NCI-H1092 treated with DMSO at 0.1 percent for 48 hours (cell line): ENCODE measurements around the gene CYBRD1.

Experiments used
- DNase-seq: peaks from one replicate; lab custom pipeline; 2025; lab: John Stamatoyannopoulos, UW

The CYBRD1 gene

GRCh38 chr2:171553858-171554257, 31.6 kb downstream of the CYBRD1 start:
- no peak for DNase-seq

- no peak for DNase-seq
Measured at GRCh38 chr2:171554991-171555615, 32.8 kb downstream of the CYBRD1 start.

- DNase-seq, result no peak
Measured at GRCh38 chr2:171557363-171557762, 35.1 kb downstream of the CYBRD1 start.

- no peak for DNase-seq
Measured at GRCh38 chr2:171563301-171563700, 41.0 kb downstream of the CYBRD1 start.

GRCh38 chr2:171564463-171564862, 42.2 kb downstream of the CYBRD1 start:
- no peak for DNase-seq

GRCh38 chr2:171566057-171566456, 43.8 kb downstream of the CYBRD1 start:
- no peak for DNase-seq

- no peak for DNase-seq
Measured at GRCh38 chr2:171566753-171567152, 44.5 kb downstream of the CYBRD1 start.

GRCh38 chr2:171568089-171568488, 45.8 kb downstream of the CYBRD1 start:
- no peak for DNase-seq

- no peak for DNase-seq
Measured at GRCh38 chr2:171571721-171572120, 49.4 kb downstream of the CYBRD1 start.

GRCh38 chr2:171574149-171574795, 52.0 kb downstream of the CYBRD1 start:
- DNase-seq, result peak; percentile 44

- DNase-seq, result no peak
Measured at GRCh38 chr2:171575606-171576005, 53.3 kb downstream of the CYBRD1 start.

GRCh38 chr2:171578127-171578803, 56.0 kb downstream of the CYBRD1 start:
- no peak for DNase-seq

GRCh38 chr2:171579481-171579880, 57.2 kb downstream of the CYBRD1 start:
- no peak for DNase-seq

- no peak for DNase-seq
Measured at GRCh38 chr2:171583566-171583965, 61.3 kb downstream of the CYBRD1 start.

- DNase-seq, result no peak
Measured at GRCh38 chr2:171584001-171584400, 61.7 kb downstream of the CYBRD1 start.

GRCh38 chr2:171587132-171587531, 64.9 kb downstream of the CYBRD1 start:
- no peak for DNase-seq

- no peak for DNase-seq
Measured at GRCh38 chr2:171587567-171587966, 65.3 kb downstream of the CYBRD1 start.

GRCh38 chr2:171590116-171590515, 67.8 kb downstream of the CYBRD1 start:
- DNase-seq, result no peak

GRCh38 chr2:171592036-171592555, 69.8 kb downstream of the CYBRD1 start:
- peak; percentile 58 for DNase-seq

GRCh38 chr2:171595456-171595855, 73.2 kb downstream of the CYBRD1 start:
- DNase-seq, result no peak

- no peak for DNase-seq
Measured at GRCh38 chr2:171595896-171596295, 73.6 kb downstream of the CYBRD1 start.

- DNase-seq, result peak; percentile 50
Measured at GRCh38 chr2:171598713-171599319, 76.5 kb downstream of the CYBRD1 start.

GRCh38 chr2:171600126-171600525, 77.9 kb downstream of the CYBRD1 start:
- DNase-seq, result no peak
